NCI-H1694 (cell line): ENCODE measurements around the gene SPOCK2.

Experiments used
- DNase-seq: peaks from one replicate; lab custom pipeline; 2025; lab: John Stamatoyannopoulos, UW

The SPOCK2 gene

GRCh38 chr10:72029414-72029813, 58.9 kb downstream of the SPOCK2 start:
- no peak for DNase-seq

- DNase-seq = no peak
These were observed 60.9 kb downstream of the SPOCK2 start for GRCh38 chr10:72027498-72027897.

GRCh38 chr10:72026278-72027111, 61.9 kb downstream of the SPOCK2 start:
- no peak for DNase-seq

- DNase-seq = no peak
These were observed 62.5 kb downstream of the SPOCK2 start for GRCh38 chr10:72025832-72026231.

- no peak for DNase-seq
These were observed 63.0 kb downstream of the SPOCK2 start for GRCh38 chr10:72025400-72025799.

GRCh38 chr10:72024596-72024995, 63.8 kb downstream of the SPOCK2 start:
- no peak for DNase-seq

GRCh38 chr10:72022228-72022627, 66.1 kb downstream of the SPOCK2 start:
- no peak for DNase-seq

GRCh38 chr10:72020914-72021809, 67.2 kb downstream of the SPOCK2 start:
- DNase-seq = no peak

- DNase-seq = no peak
These were observed 69.1 kb downstream of the SPOCK2 start for GRCh38 chr10:72019085-72019876.

GRCh38 chr10:72016608-72017300, 71.6 kb downstream of the SPOCK2 start:
- DNase-seq = no peak

GRCh38 chr10:72015841-72016240, 72.5 kb downstream of the SPOCK2 start:
- DNase-seq = no peak

- DNase-seq = no peak
These were observed 73.4 kb downstream of the SPOCK2 start for GRCh38 chr10:72014785-72015480.

GRCh38 chr10:72014197-72014596, 74.2 kb downstream of the SPOCK2 start:
- DNase-seq = no peak

- peak; percentile 75 for DNase-seq
These were observed 75.0 kb downstream of the SPOCK2 start for GRCh38 chr10:72013202-72013945.

- DNase-seq = no peak
These were observed 75.6 kb downstream of the SPOCK2 start for GRCh38 chr10:72012796-72013195.

- no peak for DNase-seq
These were observed 76.3 kb downstream of the SPOCK2 start for GRCh38 chr10:72011976-72012512.

- DNase-seq = no peak
These were observed 76.9 kb downstream of the SPOCK2 start for GRCh38 chr10:72011468-72011867.

GRCh38 chr10:72011016-72011415, 77.3 kb downstream of the SPOCK2 start:
- no peak for DNase-seq

GRCh38 chr10:72010234-72010973, 77.9 kb downstream of the SPOCK2 start:
- no peak for DNase-seq
